Measurements from ENCODE around the gene CMSS1. TPM values are rescaled to one million over a fixed set of nuclear protein-coding genes. Genes with fewer than 3 reads are reported as not detected.

The CMSS1 gene
- total RNA-seq, 2 donors from 2014 or later, result 88.5 to 101 TPM

- H3K4me3 Mint-ChIP-seq, result no peak overlapping the region
- DNase-seq, result no peak
- no peaks in the 10 kb centered on the region for H3K9me3 Mint-ChIP-seq
- H3K27ac Mint-ChIP-seq, result no peak overlapping the region
- peaks cover 19% of the 10 kb centered on the region for H3K4me1 Mint-ChIP-seq (ENCODE audit: low read depth)
- peaks cover 0 to 4% of the 10 kb centered on the region in 2 donors for H3K36me3 Mint-ChIP-seq (ENCODE audit: insufficient read depth in 2 of 2)
- no peak for ATAC-seq (replicated peaks in 1 of 2)
- no peaks in the 10 kb centered on the region for H3K27me3 Mint-ChIP-seq (ENCODE audit: low read depth)
These were observed 116.5 kb downstream of the CMSS1 start for GRCh38 chr3:99933971-99934750.

- H3K27me3 Mint-ChIP-seq (ENCODE audit: low read depth), result no peaks in the 10 kb centered on the region
- H3K9me3 Mint-ChIP-seq, result no peaks in the 10 kb centered on the region
- H3K4me1 Mint-ChIP-seq (ENCODE audit: low read depth), result peaks cover 27% of the 10 kb centered on the region
- no peak overlapping the region for H3K4me3 Mint-ChIP-seq
- DNase-seq (no peak), ATAC-seq (replicated peaks in 1 of 2) (no peak)
- no peak overlapping the region for H3K27ac Mint-ChIP-seq
- H3K36me3 Mint-ChIP-seq (ENCODE audit: insufficient read depth in 2 of 2), result peaks cover 0 to 4% of the 10 kb centered on the region in 2 donors
These were observed 117.5 kb downstream of the CMSS1 start for GRCh38 chr3:99934975-99935797.

GRCh38 chr3:99938270-99938911, 120.7 kb downstream of the CMSS1 start:
- H3K27me3 Mint-ChIP-seq (ENCODE audit: low read depth), result no peaks in the 10 kb centered on the region
- peaks cover 32% of the 10 kb centered on the region for H3K4me1 Mint-ChIP-seq (ENCODE audit: low read depth)
- no peak overlapping the region for H3K4me3 Mint-ChIP-seq
- H3K36me3 Mint-ChIP-seq (ENCODE audit: insufficient read depth in 2 of 2), result no peaks in the 10 kb centered on the region
- no peak overlapping the region for H3K27ac Mint-ChIP-seq
- DNase-seq, result no peak
- H3K9me3 Mint-ChIP-seq, result no peaks in the 10 kb centered on the region
- no peak for ATAC-seq (replicated peaks in 1 of 2)

- Mint-ChIP-seq H3K27me3 (ENCODE audit: low read depth) (no peaks in the 10 kb centered on the region), H3K9me3 (no peaks in the 10 kb centered on the region), H3K4me3 (no peak overlapping the region), H3K27ac (no peak overlapping the region), H3K4me1 (ENCODE audit: low read depth) (peaks cover 32% of the 10 kb centered on the region), H3K36me3 (ENCODE audit: insufficient read depth in 2 of 2) (no peaks in the 10 kb centered on the region)
- no peak for DNase-seq
- ATAC-seq (replicated peaks in 1 of 2), result no peak
These were observed 122.2 kb downstream of the CMSS1 start for GRCh38 chr3:99939876-99940275.

GRCh38 chr3:99940350-99940749, 122.7 kb downstream of the CMSS1 start:
- DNase-seq (no peak), ATAC-seq (replicated peaks in 1 of 2) (no peak)
- H3K27me3 Mint-ChIP-seq (ENCODE audit: low read depth), result no peaks in the 10 kb centered on the region
- no peak overlapping the region for H3K27ac Mint-ChIP-seq
- H3K4me3 Mint-ChIP-seq, result no peak overlapping the region
- no peaks in the 10 kb centered on the region for H3K9me3 Mint-ChIP-seq
- H3K36me3 Mint-ChIP-seq (ENCODE audit: insufficient read depth in 2 of 2), result no peaks in the 10 kb centered on the region
- H3K4me1 Mint-ChIP-seq (ENCODE audit: low read depth), result peaks cover 32% of the 10 kb centered on the region

- no peak overlapping the region for H3K27ac Mint-ChIP-seq
- no peaks in the 10 kb centered on the region for H3K36me3 Mint-ChIP-seq (ENCODE audit: insufficient read depth in 2 of 2)
- H3K4me3 Mint-ChIP-seq, result no peak overlapping the region
- no peaks in the 10 kb centered on the region for H3K27me3 Mint-ChIP-seq (ENCODE audit: low read depth)
- DNase-seq, result no peak
- H3K9me3 Mint-ChIP-seq, result no peaks in the 10 kb centered on the region
- H3K4me1 Mint-ChIP-seq (ENCODE audit: low read depth), result peaks cover 32% of the 10 kb centered on the region
- no peak for ATAC-seq (replicated peaks in 1 of 2)
These were observed 123.5 kb downstream of the CMSS1 start for GRCh38 chr3:99941211-99941610.

GRCh38 chr3:99943931-99944761, 126.5 kb downstream of the CMSS1 start:
- Mint-ChIP-seq H3K36me3 (ENCODE audit: insufficient read depth in 2 of 2) (no peaks in the 10 kb centered on the region), H3K4me3 (no peak overlapping the region), H3K4me1 (ENCODE audit: low read depth) (peaks cover 13% of the 10 kb centered on the region), H3K9me3 (no peaks in the 10 kb centered on the region), H3K27ac (no peak overlapping the region), H3K27me3 (ENCODE audit: low read depth) (no peaks in the 10 kb centered on the region)
- ATAC-seq (replicated peaks in 1 of 2) (no peak), DNase-seq (no peak)

GRCh38 chr3:99945328-99945995, 127.8 kb downstream of the CMSS1 start:
- Mint-ChIP-seq H3K27ac (no peak overlapping the region), H3K36me3 (ENCODE audit: insufficient read depth in 2 of 2) (no peaks in the 10 kb centered on the region), H3K4me3 (no peak overlapping the region), H3K4me1 (ENCODE audit: low read depth) (peaks cover 2% of the 10 kb centered on the region), H3K27me3 (ENCODE audit: low read depth) (no peaks in the 10 kb centered on the region), H3K9me3 (no peaks in the 10 kb centered on the region)
- no peak for DNase-seq
- ATAC-seq (replicated peaks in 1 of 2), result no peak

GRCh38 chr3:99947356-99947755, 129.7 kb downstream of the CMSS1 start:
- ATAC-seq (replicated peaks in 1 of 2) (no peak), DNase-seq (no peak)
- Mint-ChIP-seq H3K4me1 (ENCODE audit: low read depth) (no peaks in the 10 kb centered on the region), H3K27ac (no peak overlapping the region), H3K9me3 (no peaks in the 10 kb centered on the region), H3K4me3 (no peak overlapping the region), H3K36me3 (ENCODE audit: insufficient read depth in 2 of 2) (no peaks in the 10 kb centered on the region), H3K27me3 (ENCODE audit: low read depth) (no peaks in the 10 kb centered on the region)

GRCh38 chr3:99948467-99949089, 130.9 kb downstream of the CMSS1 start:
- Mint-ChIP-seq H3K27ac (no peak overlapping the region), H3K4me1 (ENCODE audit: low read depth) (no peaks in the 10 kb centered on the region), H3K36me3 (ENCODE audit: insufficient read depth in 2 of 2) (no peaks in the 10 kb centered on the region), H3K9me3 (no peaks in the 10 kb centered on the region), H3K4me3 (no peak overlapping the region), H3K27me3 (ENCODE audit: low read depth) (no peaks in the 10 kb centered on the region)
- DNase-seq (no peak), ATAC-seq (replicated peaks in 1 of 2) (no peak)

- Mint-ChIP-seq H3K4me3 (no peak overlapping the region), H3K36me3 (ENCODE audit: insufficient read depth in 2 of 2) (no peaks in the 10 kb centered on the region), H3K27ac (no peak overlapping the region), H3K9me3 (no peaks in the 10 kb centered on the region), H3K27me3 (ENCODE audit: low read depth) (no peaks in the 10 kb centered on the region), H3K4me1 (ENCODE audit: low read depth) (no peaks in the 10 kb centered on the region)
- no peak for ATAC-seq (replicated peaks in 1 of 2)
- DNase-seq, result no peak
These were observed 132.5 kb downstream of the CMSS1 start for GRCh38 chr3:99949956-99950670.
